Stimulated activated CD8-positive, alpha-beta memory T cell treated with anti-CD3 and anti-CD28 coated beads, Interleukin-12 subunit alpha, Interleukin-12 subunit beta, amount 100 ng/mL, for 24 hours (primary cell): ENCODE data around the gene SH2D5.

ENCODE experiments used
- DNase-seq: peaks from one replicate; pipeline ENCODE4 v3.0.0-alpha.2; 2020; ENCODE audit errors: extremely low read depth

Gene SH2D5

DNA sequence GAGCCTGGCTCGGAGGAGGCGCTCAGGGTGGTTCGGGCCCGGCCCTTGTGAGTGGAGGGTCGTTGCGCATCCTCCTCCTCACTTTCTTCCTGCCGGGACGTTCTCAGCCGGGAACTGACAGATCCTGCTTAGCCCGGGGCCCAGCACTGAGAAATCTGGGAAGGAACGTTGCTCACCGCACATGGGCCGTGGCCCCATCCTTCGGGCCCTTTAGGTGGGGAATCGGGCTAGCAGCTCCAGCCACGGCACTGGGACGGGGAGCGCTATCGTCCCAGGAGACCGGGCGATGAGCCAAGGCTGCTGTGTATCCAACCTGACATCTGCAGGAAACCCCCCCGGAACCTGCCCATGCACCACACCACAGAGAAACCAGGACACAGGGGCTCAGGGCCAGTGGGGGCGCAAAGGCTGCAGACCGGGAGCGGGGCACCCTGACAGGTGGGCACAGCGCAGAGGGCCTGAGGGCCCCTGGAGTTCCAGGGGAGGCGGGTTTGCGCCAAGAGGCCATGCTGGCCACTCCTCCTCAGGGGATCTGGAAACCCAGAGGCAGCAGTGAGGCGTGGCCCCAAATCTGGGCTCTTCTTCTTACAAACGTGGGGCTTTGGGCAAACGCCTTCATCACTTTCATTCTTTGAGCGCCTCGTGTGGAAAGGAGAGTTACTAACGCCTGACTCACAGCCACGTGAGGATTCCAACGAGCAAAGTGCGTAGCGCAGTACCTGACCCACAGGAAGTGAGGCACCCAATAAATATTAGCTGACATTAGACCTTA is at the start of gene SH2D5:
Gene SH2D5 (minus strand): TSS at position 116 of the 772 bp plus-strand sequence. CDS start 4,659 bp downstream, outside the sequence.
- DNase-seq: peak; percentile 49

DNA sequence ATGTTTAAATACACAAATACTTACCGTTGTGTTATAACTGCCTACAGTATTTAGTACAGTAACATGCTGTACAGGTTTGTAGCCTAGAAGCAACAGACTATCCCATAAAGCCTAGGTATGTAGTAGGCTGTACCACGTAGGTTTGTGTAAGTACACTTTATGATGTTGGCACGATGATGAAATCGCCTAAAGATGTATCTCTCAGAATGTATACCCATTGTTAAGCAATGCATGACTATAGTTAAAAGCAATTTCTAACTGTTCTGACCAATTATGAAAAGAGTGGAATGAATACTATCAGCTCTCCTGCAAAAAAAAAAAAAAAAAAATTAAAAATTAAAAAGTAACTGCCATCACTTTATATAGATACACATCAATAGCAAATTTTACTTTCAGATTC is 43.2 kb upstream of the SH2D5 start:
- no peak for DNase-seq

- DNase-seq: no peak
Observed at GRCh38 chr1:20771780-20772179, 39.3 kb upstream of the SH2D5 start.

GRCh38 chr1:20770314-20771087 is 38.0 kb upstream of the SH2D5 start:
- DNase-seq: no peak

- no peak for DNase-seq
Observed at GRCh38 chr1:20767271-20767670, 34.8 kb upstream of the SH2D5 start.

- no peak for DNase-seq
Observed at GRCh38 chr1:20763417-20763816, 30.9 kb upstream of the SH2D5 start.

DNA sequence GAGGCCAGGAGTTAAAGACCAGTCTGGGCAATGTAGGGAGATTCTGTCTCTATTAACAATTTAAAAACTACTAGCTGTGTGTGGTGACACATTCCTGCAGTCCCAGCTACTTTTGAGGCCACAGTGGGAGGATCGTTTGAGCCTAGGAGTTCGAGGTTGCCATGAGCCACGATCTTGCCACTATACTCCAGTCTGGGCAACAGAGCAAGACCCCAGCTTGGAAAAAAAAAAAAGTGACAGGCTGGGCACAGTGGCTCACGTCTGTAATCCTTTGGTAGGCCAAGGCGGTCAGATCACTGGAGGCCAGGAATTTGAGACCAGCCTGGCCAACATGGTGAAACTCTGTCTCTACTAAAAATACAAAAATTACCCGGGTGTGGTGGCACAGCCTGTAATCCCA is 27.8 kb upstream of the SH2D5 start:
- DNase-seq: no peak

DNA sequence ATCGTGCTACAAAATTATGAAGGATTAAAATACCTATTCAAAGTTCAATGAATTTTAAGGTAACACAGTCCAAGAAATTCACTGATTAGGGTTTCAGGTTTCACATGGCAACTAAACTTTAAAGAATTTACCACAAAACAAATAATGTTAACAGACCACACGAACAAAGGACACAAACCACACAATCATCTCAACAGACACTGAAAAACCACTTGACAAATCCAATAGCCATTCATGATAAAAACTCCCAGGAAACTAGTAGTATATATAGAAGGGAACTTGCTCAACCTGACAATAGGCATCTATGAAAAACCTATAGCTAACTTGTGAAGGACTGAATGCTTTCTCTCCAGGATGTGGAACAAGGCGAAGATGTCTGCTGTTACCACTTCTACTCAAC is 21.1 kb upstream of the SH2D5 start:
- DNase-seq: no peak

- no peak for DNase-seq
Observed at GRCh38 chr1:20751462-20751990, 19.0 kb upstream of the SH2D5 start.

- no peak for DNase-seq
Observed at GRCh38 chr1:20742671-20743070, 10.2 kb upstream of the SH2D5 start.

DNA sequence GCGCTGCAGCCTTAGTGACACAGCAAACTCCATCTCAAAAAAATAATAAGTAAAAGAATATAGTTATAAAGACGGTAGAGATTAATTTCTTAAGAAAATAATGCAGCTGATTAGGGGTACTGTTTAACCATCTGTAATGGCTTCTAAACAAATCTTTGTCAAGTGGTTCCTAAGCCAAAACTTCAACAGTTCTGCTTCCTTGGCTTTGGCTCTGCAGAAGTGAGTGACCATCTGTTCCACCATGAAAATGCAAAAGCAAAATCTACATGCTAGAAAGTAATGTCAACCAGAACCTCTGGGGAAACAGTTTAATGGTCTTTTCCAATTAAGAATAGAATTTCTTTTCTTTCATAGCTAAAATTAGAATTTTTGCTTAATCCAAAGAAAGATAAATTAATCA is 8.3 kb upstream of the SH2D5 start:
- no peak for DNase-seq

- no peak for DNase-seq
Observed at GRCh38 chr1:20739225-20739624, 6.7 kb upstream of the SH2D5 start.

DNA sequence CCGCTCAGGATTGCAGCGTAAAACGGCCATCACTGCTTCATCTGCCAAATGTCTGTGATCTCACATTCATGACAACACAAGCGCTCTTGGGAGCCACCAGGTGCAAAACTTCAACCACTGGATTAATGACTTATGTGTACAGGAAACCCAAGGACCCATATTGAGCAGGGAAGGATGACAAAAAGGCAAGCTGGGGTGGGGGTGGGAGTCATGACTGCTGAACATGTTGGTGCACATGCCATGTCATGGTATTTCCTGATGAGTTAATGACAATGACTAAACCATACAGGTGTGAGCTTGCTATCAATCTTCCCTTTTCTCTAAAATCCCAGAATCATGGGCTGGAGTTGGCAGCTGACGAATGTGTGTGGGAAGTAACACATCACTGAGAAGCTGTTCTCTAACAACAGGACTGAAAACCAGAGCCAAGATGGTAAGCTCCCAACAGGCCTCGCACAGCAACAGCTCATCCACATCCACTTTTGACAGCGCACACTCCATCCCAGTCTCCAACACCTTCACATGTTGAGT is 3.1 kb upstream of the SH2D5 start:
- no peak for DNase-seq

GRCh38 chr1:20733360-20733975 is 965 bp upstream of the SH2D5 start:
- no peak for DNase-seq

DNA sequence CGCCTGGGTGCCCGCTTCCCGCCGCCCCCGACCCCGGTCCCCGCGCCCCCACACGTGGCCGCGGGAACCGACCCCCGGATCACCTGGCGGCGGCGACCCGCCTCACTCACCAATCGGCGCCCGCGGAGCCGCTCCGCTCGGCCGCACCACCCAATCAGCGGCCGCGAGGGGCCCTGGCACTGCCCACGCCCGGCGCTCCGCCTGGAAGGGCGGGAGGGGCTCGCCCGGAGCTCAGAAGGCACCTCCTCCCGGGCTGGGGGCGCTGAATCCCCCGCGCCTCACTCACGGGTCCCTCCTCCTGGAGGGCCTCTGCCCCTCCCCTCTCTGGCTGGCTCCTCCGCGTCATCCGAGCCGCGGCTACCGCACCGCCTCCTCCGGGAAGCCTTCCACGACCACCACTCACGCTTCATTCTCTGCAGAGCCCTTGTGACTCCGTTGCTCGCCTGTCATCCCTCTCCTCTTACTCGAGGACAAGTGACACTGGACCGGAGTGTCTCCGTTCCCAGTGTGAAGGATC is 374 bp downstream of the SH2D5 start:
- DNase-seq: peak; percentile 26

DNA sequence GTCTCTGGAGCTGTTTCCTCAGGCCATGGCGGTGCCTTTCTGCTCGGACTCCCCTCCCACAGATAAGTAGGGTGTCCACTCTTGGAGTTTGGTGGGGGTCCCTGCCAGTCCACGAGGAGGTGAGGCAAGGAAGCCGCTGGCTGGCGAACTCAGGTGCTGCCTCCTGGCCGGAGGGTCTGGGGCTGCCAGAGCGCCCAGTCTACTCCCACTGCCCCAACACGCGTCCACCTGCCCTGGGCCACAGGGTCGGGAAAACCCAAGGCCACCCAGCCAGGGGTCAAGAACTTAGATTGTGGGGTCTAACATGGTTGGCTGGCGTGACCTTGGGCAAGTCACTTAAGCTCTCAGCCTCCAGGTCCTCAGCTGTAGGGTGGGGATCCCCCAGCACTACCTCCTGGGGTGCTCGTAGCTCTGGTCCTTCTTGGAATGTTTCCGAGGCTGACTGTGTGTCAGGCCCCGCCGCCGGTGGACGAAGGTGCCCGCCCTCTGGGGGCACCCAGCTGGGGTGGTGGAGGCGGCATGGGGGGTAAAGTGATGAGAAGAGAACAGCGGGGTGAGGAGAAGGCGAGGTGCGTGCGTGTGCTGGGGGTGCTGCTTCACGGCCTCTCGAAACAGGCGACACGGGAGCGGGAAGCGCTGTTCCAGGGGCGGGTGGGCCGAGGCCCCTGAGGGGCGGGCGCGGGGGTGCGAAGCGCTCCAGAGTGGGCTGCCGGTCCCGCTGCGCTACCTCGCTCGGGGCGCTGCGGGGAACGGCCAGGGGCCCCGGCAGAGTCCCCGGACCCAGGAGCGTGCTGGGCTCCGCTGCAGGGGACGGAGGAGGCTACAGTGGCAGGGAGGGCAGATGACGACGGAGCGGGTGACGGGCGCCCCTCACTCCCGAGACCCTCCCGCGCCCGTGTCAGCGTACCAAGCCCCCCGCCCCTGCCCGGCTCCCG is 1.2 kb downstream of the SH2D5 start:
- DNase-seq: no peak

GRCh38 chr1:20730690-20731056 is 1.8 kb downstream of the SH2D5 start:
- no peak for DNase-seq

GRCh38 chr1:20729990-20730689 is 2.4 kb downstream of the SH2D5 start:
- DNase-seq: no peak

DNA sequence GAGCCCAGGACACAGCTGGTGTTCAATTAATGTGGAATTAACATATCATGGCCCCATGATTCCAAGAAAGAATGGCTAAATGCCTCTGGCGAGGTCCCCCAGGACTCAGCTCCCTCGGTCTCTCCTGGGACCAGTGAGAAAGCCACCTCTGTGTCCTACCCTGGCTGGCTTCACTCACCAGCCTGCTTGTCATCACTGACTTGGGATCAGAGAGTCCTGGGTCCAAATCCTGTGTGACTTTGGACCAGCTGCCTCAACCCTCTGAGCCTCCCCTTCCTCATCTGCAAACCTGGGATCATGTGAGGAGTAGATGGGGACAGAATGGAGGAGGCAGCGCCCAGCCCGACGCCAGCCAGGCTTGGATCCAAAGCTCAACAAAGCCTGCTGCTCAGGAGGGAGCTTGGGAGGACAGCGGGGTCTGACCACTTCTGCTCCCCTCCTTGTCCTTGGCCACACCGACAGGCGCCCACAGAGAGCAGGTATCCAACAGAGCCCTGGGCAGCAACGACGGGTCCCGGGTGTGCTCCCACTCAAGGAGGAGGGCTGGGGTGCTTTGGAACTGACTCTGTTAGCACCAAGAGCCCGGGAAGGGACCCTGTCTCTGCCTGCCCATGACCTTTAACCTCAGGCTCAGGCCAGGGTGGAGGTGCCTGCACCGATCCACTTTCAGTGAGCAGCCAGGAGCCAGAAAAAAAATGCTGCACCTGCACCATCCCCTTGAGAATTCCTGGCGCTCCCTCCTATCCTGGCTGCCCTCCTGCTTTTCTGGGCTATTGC is 3.2 kb downstream of the SH2D5 start:
- no peak for DNase-seq
